Femur (tissue), 1 donor: ENCODE data around the gene C12orf42.

Experiments used
- DNase-seq: peaks from one replicate; pipeline ENCODE4 v3.0.0-alpha.2; 2017

C12orf42 gene

DNA sequence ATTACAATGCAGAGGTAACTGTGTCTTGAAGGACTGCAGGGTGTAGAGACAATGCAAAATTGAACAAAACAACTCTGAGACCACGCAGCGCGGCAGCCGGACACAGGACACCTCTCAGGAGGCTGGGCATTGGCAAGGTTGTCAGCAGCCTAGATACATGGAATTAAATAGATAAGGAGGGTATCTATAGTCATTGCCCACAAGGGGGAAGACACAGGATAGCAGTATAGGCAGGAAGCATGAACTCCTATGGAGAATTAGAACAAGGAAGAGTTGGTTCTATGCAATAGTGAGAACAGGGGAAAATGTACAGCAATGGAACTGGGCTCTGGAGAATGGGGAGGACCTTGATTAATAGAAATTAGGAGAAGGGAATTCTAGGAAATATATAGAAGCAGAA is 164.1 kb downstream of the C12orf42 start:
- DNase-seq: no peak

GRCh38 chr12:103330672-103331071 is 165.1 kb downstream of the C12orf42 start:
- DNase-seq: no peak

GRCh38 chr12:103327676-103328075 is 168.1 kb downstream of the C12orf42 start:
- DNase-seq: no peak

- no peak for DNase-seq
These were observed 169.6 kb downstream of the C12orf42 start for GRCh38 chr12:103326190-103326589.

DNA sequence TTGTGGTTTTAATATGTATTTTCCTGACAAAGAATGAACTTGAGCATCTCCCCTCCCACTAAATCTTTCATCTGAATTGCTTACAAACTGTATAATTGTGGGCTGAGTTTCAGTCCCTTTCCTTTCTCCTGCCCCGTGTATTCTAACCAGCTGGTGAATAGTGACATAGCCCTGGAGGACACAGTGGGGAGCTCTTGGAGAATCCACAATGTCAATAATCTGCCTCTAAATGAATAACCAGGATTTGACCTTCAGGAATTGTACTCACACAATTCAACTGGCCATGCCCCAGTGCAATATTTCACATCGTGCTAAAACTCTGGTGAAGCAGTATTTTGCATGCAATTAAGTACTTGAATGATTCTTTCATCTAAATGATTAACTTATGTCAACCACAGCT is 177.2 kb downstream of the C12orf42 start:
- no peak for DNase-seq

GRCh38 chr12:103317220-103317619 is 178.5 kb downstream of the C12orf42 start:
- no peak for DNase-seq

GRCh38 chr12:103314786-103315185 is 181.0 kb downstream of the C12orf42 start:
- no peak for DNase-seq

DNA sequence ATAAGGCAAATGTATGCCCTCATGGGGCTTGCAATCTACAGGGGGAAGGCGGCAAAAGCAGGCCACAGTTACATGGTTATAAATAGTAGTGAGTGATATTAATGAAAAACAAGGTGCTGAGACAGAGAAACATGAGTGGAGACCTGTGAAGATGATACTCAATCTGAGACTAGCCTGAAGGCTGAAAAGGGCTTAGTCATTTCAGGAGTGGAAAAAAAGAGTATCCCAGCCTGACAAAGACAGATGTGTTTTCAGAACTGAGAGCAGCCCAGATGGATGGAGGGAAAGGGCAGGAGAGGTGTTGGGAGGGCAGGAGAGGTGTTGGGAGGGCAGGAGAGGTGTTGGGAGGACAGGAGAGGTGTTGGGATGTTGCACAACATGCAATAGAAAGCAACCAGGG is 181.9 kb downstream of the C12orf42 start:
- no peak for DNase-seq

- DNase-seq: no peak
These were observed 182.9 kb downstream of the C12orf42 start for GRCh38 chr12:103312742-103313354.

DNA sequence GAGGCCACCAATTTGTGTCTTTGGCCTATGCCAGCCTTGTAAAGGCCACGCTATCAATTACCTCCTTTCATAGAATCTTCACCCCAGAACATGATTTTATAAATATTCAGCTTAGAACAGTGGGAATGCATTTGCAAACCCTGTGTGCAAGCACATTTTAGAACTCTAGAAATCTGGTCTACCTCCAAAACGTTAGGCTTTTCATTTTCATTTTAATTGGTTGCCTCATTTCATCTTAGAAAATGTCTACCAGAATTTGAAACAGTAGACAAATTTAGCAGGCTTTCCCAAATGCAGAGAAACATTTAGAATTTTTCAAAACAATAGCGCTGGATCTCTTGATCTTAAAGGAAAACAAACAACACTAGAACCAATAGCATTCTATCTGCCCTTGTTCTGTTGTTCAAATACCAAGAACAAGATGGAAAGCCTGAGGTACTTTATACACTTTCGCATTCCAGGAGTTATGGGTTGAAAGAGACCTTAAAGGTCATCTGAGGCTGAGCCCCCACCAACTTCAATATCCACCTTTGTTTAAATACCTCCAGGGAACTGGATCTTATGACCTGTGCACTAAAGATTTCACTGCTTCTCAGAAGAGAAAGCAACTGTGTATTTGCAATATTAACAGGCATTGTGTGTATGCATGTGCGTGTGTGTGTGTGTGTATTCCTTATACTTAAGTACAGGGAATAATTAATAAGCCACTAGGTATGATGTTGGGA is 185.1 kb downstream of the C12orf42 start:
- no peak for DNase-seq

GRCh38 chr12:103308396-103308795 is 187.4 kb downstream of the C12orf42 start:
- no peak for DNase-seq

DNA sequence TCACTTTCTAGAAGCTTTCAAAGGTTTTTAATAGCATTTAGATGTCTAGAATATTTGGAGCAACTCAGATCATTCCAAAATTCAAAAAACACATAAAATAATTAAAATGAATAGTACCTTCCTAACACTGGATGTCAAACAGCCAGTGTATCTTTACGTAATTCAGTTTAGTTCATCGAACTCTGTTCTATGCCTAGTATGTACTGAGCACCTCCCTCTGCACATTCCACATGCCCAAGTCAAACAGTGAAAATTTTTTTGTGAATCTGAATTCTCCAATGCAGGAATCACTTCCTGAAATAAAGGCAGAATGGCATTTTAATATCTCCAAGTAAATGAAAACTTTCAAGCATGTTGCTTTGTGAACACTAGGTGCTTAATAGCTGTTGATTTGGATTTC is 192.3 kb downstream of the C12orf42 start:
- DNase-seq: no peak

GRCh38 chr12:103301642-103302591 is 193.9 kb downstream of the C12orf42 start:
- no peak for DNase-seq

GRCh38 chr12:103288016-103288415 is 207.8 kb downstream of the C12orf42 start:
- no peak for DNase-seq

GRCh38 chr12:103282124-103282523 is 213.6 kb downstream of the C12orf42 start:
- no peak for DNase-seq

- no peak for DNase-seq
These were observed 216.3 kb downstream of the C12orf42 start for GRCh38 chr12:103279444-103279843.

GRCh38 chr12:103278329-103278728 is 217.4 kb downstream of the C12orf42 start:
- no peak for DNase-seq

GRCh38 chr12:103273645-103274044 is 222.1 kb downstream of the C12orf42 start:
- no peak for DNase-seq

GRCh38 chr12:103272949-103273348 is 222.8 kb downstream of the C12orf42 start:
- no peak for DNase-seq

GRCh38 chr12:103269946-103270345 is 225.8 kb downstream of the C12orf42 start:
- DNase-seq: no peak

GRCh38 chr12:103268831-103269514 is 226.8 kb downstream of the C12orf42 start:
- DNase-seq: no peak

GRCh38 chr12:103257763-103258162 is 238.0 kb downstream of the C12orf42 start:
- no peak for DNase-seq
